Panc1 (cell line): Measurements from ENCODE around the gene MAP1S. TPM values are rescaled to one million over a fixed set of nuclear protein-coding genes. Genes with fewer than 3 reads are reported as not detected.

Source experiments
- ATAC-seq: fragments of 200-7000 bp; cut with Tn5 transposase; 2 replicates; pipeline ENCODE4 v1.9.1; 2020; ENCODE audit warnings: mild to moderate bottlenecking, moderate library complexity
- BruUV-seq: library from RNA; stranded (reverse); fragments of 400-500 nt; replicated peaks from 2 replicates; lab custom pipeline; 2021; lab: Mats Ljungman, UMichigan
- CTCF ChIA-PET: fragments of 300-600 bp; sonication (Branson Sonifier 250); formaldehyde crosslinking; loops from one replicate; lab custom pipeline; 2022; ENCODE audit warnings: antibody characterized with exemption; lab: Charles Lee
- POLR2A ChIA-PET: fragments of 300-600 bp; sonication (Branson Sonifier 250); formaldehyde crosslinking; loops from one replicate; lab custom pipeline; 2022; ENCODE audit warnings: antibody characterized with exemption; lab: Charles Lee
- DNase-seq: peaks from one replicate; pipeline ENCODE4 v3.0.0-alpha.2; 2010; ENCODE audit warnings: low read depth, low spot score
- H3K27ac ChIP-seq: 2 replicates; pipeline ENCODE4 v1.5.1; 2011; ENCODE audit warnings: mild to moderate bottlenecking, low read length, inconsistent platforms
- H3K27me3 ChIP-seq: fragments of 200-500 bp; sonication (Bioruptor generic); 2 replicates; pipeline ENCODE4 v1.6.0; 2014; ENCODE audit warnings: low read length, inconsistent platforms; ENCODE audit not compliant: control insufficient read depth, insufficient read depth
- H3K36me3 ChIP-seq: fragments of 200-500 bp; sonication (Bioruptor generic); 2 replicates; pipeline ENCODE4 v1.5.1; 2014; ENCODE audit warnings: inconsistent platforms, mild to moderate bottlenecking, low read length, moderate library complexity; ENCODE audit not compliant: control insufficient read depth, insufficient read depth
- H3K4me1 ChIP-seq: 2 replicates; pipeline ENCODE4 v1.5.1; 2011; ENCODE audit warnings: inconsistent platforms, mild to moderate bottlenecking, low read length, moderate library complexity; ENCODE audit not compliant: control insufficient read depth, insufficient read depth
- H3K4me3 ChIP-seq, 2 experiments: 2 replicates each; pipeline ENCODE4 v1.5.1; 2011 to 2012; ENCODE audit warnings: low read depth in 2 of 2, low read length in 2 of 2, mild to moderate bottlenecking in 2 of 2, inconsistent platforms in 1 of 2, moderate library complexity in 1 of 2
- H3K9me3 ChIP-seq: fragments of 200-500 bp; sonication (Bioruptor generic); 2 replicates; pipeline ENCODE4 v1.5.1; 2014; ENCODE audit warnings: low read depth, mild to moderate bottlenecking, inconsistent platforms, low read length, moderate library complexity; ENCODE audit not compliant: control insufficient read depth, insufficient read depth
- CTCF ChIP-seq: fragments of 450-650 bp; IDR thresholded peaks from 2 replicates; pipeline ENCODE4 v1.5.1; 2017; ENCODE audit warnings: mild to moderate bottlenecking
- POLR2AphosphoS5 ChIP-seq: IDR thresholded peaks from 2 replicates; pipeline ENCODE4 v1.6.1; 2012; ENCODE audit warnings: mild to moderate bottlenecking, low read depth, low read length, moderate library complexity
- REST ChIP-seq, 2 experiments: IDR thresholded peaks; 2 replicates each; pipeline ENCODE4 v1.6.1; 2011 to 2012; ENCODE audit warnings: low read depth in 2 of 2, control low read depth in 1 of 2, low read length in 1 of 2, mild to moderate bottlenecking in 1 of 2, moderate library complexity in 1 of 2; ENCODE audit not compliant: insufficient read depth in 1 of 2
- SIN3A ChIP-seq: IDR thresholded peaks from 2 replicates; pipeline ENCODE4 v1.6.1; 2012; ENCODE audit warnings: low read depth, mild to moderate bottlenecking, low read length, moderate library complexity, borderline replicate concordance; ENCODE audit not compliant: insufficient read depth
- TCF7L2 ChIP-seq: IDR thresholded peaks from 2 replicates; pipeline ENCODE4 v1.6.1; 2011; ENCODE audit warnings: mild to moderate bottlenecking, low read depth, low read length, inconsistent platforms
- in situ Hi-C: cut with HindIII; loops from 2 replicates; pipeline ENCODE4 v1.10.0; 2016; ENCODE audit warnings: low sequenced_read_pairs, low pct_unique_long_range_greater_than_20kb
- intact Hi-C: fragments of 100-400 bp; cut with micrococcal nuclease; formaldehyde crosslinking; loops from one replicate; pipeline ENCODE4 v1.10.0; 2022; ENCODE audit not compliant: unreplicated experiment
- total RNA-seq: library from RNA; stranded (reverse); gene quantifications from one replicate; pipeline ENCODE4 v1.2.1, GENCODE V29; 2021; ENCODE audit not compliant: unreplicated experiment

MAP1S gene
- total RNA-seq, 1 experiment from 2014 or later = 56.6 TPM

- Histone ChIP-seq H3K27ac (no peak overlapping the region), H3K27me3 (no peaks in the 10 kb centered on the region), H3K9me3 (no peaks in the 10 kb centered on the region), H3K36me3 (no peaks in the 10 kb centered on the region; the same call in 1 of the 2 replicates), H3K4me3 (no peak overlapping the region), H3K4me1 (no peaks in the 10 kb centered on the region)
- DNase-seq = no peak
- ATAC-seq = no peak
- intact Hi-C loops (no loop called here), in situ Hi-C loops (no loop called here)
- no TSS peak for BruUV-seq
- CTCF ChIA-PET = no interaction called here
- no peak for TF ChIP-seq TCF7L2
- no peak for TF ChIP-seq POLR2AphosphoS5
- TF ChIP-seq SIN3A = no peak
- TF ChIP-seq CTCF = no peak
- TF ChIP-seq REST (IDR thresholded peaks at IDR 0.05; ENCODE audit: insufficient read depth in 1 of 2, low read depth in 2 of 2, low read length in 1 of 2) = no peak
- POLR2A ChIA-PET = no interaction called here
Measured at GRCh38 chr19:17737690-17738153, 18.4 kb downstream of the MAP1S start.

- ChIA-PET POLR2A (no interaction called here), CTCF (no interaction called here)
- Histone ChIP-seq H3K4me1 (no peaks in the 10 kb centered on the region), H3K36me3 (no peaks in the 10 kb centered on the region; the same call in 1 of the 2 replicates), H3K4me3 (no peak overlapping the region), H3K27me3 (no peaks in the 10 kb centered on the region), H3K27ac (no peak overlapping the region), H3K9me3 (no peaks in the 10 kb centered on the region)
- in situ Hi-C loops (no loop called here), intact Hi-C loops (no loop called here)
- no TSS peak for BruUV-seq
- DNase-seq (no peak), ATAC-seq (peak; percentile 51; the same call in 1 of the 2 replicates)
- TF ChIP-seq REST (IDR thresholded peaks at IDR 0.05; ENCODE audit: insufficient read depth in 1 of 2, low read depth in 2 of 2, low read length in 1 of 2) (no peak), TCF7L2 (no peak), SIN3A (no peak), CTCF (no peak), POLR2AphosphoS5 (no peak)
Measured at GRCh38 chr19:17739121-17739875, 20.0 kb downstream of the MAP1S start.
